GM21447 (cell line): ENCODE results near the gene MYH16.
"Not testable (repeated sequence)": the region's sequence is repeated elsewhere in the genome, so short reads cannot be mapped to it uniquely, and the experiment has no call there.

ENCODE experiments used
- ATAC-seq: cut with Tn5 transposase; IDR thresholded peaks from one replicate; pipeline ENCODE4 v1.9.1; 2021; ENCODE audit not compliant: unreplicated experiment

MYH16 gene

DNA sequence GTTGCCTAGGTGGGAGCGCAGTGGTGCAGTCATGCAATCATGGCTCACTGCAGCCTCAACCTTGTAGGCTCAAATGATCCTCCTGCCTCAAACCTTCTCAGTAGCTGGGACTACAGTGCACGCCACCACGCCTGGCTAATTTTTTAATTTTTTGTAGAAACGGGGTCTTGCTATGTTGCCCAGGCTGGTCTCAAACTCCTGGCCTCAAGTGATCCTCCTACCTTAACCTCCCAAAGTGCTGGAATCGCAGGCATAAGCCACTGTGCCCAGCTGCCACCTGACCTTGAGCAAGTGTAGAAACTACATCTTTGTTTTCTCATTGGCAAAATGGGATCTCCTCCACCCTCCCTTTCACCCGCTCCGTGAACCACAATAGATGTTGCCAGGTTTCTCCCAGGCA lies 15.0 kb upstream of the MYH16 start:
- no peak for ATAC-seq

DNA sequence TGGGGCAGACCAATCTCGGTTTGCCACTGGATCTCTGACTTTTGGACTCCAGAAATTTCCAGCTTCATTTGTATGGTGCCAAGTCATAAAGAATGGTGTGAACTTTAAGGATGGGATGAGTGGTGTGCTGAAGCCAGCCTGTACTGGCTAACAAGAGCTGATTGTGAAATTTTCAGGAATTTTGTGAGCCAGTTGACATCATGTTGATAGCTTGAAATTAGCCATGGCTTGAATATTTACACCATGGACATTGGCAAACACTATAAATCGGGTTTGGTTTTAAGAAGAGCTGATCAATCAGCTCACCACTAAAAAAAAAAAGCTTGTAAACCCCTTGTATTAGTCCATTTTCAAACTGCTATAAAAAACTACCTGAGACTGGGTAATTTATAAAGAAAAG lies 14.1 kb upstream of the MYH16 start:
- ATAC-seq: no peak

DNA sequence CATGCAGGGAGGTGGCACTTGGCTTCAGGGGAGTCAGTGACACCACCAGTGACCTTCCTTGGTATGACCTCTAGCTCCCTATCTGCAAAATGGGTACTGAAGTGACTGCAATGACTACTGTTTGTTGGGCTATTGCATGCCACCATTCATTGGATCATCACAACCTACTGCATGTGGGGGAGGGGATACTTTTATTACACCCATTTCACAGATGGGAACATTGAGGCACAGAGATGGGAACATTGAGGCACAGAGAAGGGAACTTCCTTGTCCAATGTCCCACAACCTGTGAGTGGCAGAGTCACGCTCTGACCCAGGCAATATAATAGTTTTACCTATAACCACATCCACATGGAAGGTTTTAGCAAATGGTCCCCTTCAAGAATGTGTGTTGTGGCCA lies 12.2 kb upstream of the MYH16 start:
- ATAC-seq: no peak

DNA sequence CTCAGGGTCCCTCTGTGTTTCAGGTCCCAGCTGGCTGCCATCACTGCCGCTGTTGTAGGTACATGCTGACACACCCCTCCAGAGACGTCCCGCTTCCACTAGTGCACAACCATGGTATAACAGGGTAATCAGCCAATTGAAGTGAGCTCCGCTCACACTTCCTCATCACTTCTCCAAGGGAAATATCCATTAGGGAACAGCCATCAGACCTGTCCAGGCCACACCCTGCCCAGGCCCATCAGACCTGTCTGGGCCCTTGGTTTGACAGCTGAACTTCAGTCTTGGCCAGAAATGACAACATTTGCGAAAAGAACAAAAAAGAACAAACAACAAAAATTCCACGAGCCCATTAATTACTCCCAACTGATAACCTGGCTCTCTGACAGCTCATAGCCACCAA lies 11.0 kb upstream of the MYH16 start:
- no peak for ATAC-seq

DNA sequence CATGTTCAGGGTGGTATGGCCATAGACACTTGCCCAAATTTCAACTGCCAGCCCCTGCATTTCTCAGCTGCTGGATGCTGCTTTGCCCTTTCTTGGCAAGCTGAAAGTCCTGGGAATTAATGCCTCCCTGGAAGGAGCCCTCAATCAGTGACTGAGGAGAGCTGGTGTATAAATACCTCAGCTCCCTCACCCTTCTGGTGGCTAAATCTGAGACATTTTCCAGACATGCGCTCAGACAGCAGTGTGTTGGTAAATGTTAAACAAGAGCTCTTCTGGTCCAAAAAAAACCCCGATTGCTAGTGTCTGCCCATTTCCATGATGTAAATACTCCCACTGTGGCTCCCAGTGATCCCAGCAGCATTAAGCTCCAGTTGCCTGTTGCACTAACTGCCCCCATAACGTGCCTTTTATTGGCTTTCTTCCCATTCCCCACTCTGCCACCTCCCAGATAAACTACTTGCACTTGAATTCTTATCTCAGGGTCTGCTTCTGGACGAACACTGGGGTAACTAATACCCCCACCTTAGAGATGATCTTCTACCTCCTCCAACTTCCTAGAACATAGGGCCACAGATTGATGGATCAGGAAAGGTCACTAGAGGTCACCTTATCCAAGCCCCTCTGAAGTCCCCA lies 6.7 kb upstream of the MYH16 start:
- no peak for ATAC-seq

DNA sequence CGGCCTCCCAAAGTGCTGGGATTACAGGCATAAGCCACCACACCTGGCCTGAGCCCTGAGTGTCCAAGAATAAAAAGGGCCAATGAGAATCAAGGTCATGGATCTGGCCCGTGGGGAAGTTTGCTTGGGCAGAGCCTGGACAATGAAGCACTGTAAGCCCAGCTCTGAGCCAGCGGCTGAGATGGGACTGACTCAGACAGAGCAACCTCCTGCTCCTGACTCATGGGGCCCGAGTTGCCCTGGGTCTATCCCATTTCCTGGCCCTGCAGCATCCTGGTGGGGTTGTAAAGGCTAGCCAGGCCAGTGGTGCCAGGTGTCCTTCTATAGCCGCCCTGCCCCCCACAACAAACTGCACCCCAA lies 5.2 kb upstream of the MYH16 start:
- ATAC-seq: no peak

DNA sequence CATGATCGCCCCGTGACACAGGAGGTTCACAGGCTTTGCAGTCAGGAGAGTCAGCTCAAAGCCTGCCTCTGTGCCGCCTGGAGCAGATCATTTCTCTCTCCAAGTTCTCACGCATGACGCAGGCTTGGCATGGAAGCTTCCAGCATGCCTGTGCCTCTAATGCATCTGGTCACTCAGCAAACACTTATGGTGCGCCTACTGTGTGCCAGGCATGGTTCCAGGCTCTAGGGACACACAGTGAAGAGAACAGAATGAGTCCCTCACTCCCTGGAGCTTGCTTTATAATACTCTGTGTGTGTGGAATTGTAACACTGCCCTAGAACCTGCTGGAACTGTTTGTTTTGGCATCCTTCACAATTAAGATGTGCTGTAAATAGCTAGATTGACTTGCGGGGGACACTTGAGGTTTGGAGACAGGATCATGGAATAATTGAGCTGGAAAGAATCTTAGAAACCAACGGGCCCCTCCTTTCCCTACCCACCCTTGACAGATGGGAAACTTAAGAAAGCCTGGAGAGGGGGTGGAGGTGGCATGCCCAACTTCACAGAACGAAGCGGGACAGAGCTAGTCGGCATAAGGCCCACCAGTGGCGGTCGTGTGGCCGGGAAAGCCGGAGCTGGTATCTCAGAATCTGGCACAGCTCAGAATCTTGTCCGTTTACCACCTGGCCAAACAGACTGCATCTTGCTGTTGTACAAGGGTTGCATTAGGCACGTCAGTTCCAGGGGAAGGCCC lies 4.6 kb upstream of the MYH16 start:
- ATAC-seq: no peak

DNA sequence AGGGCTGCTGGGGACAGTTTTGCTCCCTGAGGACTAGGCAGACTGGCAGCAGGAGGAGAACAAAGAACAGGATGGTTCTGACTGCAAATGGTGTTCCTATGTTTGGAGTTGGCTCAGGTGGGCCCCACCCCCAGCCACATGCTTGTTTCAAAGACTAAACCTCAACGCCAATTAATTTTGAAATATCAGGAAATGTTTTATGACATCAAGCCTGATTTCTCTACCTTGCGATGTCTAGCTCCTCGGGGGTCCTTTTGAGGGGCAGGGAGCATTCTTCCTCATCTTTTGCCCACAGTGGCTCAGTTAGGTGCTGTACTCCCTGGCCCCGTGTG lies 4.1 kb upstream of the MYH16 start:
- ATAC-seq: no peak

DNA sequence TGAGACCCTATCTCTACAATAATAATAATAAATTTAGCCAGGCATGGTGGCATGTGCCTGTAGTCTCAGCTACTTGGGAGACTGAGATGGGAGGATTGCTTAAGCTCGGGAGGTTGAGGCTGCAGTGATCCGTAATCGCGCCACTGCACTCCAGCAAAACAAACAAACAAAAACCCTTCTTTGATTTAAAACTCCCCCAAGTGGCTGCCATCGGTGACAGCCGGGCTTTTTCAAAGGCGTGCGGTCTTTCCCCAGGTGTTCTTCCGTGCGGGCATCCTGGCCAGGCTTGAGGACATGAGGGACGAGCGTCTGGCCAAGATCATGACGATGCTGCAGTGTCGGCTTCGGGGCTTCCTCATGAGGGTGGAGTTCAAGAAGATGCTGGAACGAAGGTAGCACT lies 1.9 kb upstream of the MYH16 start:
- ATAC-seq: no peak

DNA sequence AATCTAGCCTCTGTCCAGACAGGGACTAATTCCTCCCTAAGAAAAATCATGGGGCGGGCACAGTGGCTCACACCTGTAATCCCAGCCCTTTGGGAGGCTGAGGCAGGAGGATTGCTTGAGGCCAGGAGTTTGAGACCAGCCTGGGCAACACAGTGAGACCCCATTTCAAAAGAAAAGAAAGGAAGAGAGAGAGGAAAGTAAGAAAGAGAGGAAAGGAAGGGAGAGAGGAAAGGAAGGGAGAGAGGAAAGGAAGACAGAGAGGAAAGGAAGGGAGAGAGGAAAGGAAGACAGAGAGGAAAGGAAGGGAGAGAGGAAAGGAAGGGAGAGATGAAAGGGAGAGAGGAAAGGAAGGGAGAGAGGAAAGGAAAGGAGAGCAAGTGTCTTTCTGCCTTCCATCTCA lies 922 bp downstream of the MYH16 start:
- not testable (repeated sequence) for ATAC-seq

DNA sequence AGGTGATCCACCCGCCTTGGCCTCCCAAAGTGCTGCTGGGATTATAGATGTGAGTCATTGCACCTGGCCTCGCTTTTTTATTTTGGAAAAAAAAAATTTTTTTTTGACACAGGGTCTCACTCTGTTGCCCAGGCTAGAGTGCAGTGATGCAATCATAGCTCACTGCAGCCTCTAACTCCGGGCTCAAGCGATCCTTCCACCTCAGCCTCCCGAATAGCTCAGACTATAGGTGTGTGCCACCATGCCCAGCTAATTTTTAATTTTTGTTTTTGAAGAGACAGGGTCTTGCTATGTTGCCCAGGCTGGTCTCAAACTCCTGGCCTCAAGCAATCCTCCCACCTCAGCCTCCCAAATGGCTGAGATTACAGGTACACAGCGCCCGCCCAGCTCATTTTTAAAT lies 2.3 kb downstream of the MYH16 start:
- ATAC-seq: not testable (repeated sequence)

DNA sequence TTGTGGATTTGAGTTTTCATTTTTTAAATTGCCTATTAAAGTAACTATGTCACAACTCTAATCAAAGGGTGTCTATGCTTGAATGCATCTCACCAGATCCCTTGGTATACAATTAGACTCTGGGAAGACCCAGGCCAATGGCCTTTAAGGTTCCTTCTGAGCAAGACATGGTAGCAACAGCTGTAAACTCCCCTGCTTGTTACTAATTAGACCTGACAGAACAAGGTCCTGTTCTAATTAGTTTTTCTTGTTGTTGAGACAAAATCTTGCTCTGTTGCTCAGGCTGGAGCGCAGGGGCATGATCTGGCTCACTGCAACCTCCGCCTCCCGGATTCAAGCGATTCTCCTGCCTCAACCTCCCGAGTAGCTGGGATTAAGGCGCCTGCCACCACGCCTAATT lies 2.9 kb downstream of the MYH16 start:
- ATAC-seq: no peak

DNA sequence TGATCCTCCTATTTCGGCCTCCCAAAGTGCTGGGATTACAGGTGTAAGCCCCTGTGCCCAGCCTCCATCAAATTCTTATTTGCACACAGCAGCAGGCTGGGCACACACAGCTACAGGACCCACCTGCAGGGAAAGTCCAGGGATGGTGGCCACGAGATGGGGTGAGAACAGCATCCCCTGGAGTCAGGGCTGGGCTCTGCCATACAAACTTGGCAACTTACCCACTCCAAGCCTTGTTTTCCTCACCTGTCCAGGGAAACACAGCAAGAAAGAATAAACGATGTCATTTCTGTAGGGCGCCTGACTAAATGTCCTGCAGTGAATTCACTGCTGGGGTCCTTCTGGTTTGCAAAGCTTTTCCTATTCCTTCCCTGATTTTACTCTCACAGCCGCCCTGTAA lies 5.5 kb downstream of the MYH16 start:
- no peak for ATAC-seq

DNA sequence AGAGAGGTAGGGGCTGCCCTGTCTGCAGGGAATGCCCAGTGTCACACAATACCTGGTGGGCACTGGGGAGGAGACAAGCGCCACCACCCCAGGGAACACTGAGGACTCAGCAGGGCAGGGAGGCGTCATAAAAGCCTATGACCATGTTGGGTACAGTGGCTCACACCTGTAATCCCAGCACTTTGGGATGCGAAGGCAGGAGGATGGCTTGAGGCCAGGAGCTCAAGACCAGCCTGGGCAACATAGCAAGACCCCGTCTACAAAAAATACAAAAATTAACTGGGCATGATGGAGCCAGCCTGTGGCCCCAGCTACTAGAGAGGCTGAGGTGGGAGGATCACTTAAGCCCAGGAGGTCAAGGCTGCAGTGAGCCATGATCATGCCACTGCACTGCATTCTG lies 11.5 kb downstream of the MYH16 start:
- not testable (repeated sequence) for ATAC-seq

DNA sequence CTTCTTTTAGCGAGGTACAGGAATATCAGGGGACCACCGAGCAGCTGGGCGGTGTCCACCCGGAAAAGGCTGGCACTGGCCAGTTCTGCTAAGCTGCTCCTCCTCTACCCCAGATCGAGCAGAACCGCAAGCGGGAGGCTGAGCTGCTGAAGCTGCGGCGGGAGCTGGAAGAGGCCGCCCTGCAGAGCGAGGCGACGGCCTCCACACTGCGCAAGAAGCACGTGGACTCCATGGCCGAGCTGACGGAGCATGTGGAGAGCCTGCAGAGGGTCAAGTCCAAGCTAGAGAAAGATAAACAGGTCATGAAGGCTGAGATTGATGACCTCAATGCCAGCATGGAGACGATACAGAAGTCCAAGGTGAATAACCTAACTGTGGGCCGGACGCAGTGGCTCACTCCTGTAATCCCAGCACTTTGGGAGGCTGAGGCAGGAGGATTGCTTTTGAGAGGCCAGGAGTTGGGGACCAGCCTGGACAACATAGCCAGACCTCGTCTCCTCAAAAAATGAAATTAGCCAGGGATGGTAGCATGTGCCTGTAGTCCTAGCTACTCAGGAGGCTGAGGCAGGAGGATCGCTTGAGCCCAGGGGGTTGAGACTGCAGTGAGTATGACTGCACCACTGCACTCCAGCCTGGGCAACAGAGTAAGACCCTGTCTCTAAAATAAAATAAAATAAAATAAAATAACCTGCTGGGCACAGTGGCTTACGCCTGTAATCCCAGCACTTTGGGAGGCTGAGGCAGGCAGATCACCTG lies 15.3 kb downstream of the MYH16 start:
- no peak for ATAC-seq

DNA sequence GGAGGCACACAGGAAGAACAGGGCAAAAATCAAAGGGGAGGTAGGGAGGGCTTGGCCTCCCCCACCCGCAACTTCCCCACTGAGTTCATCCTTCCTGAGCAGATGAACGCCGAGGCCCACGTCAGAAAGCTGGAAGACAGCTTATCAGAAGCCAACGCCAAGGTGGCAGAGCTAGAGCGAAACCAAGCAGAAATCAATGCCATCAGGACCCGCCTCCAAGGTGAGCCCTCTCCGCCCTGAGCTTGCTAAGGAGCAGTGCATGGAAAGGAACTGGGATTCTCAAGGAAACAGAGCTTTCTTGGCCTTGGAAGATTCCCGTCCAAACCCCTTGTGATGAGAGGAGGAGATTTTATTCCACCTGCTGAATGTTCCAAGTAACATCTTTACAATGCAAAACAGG lies 16.5 kb downstream of the MYH16 start:
- ATAC-seq: no peak

DNA sequence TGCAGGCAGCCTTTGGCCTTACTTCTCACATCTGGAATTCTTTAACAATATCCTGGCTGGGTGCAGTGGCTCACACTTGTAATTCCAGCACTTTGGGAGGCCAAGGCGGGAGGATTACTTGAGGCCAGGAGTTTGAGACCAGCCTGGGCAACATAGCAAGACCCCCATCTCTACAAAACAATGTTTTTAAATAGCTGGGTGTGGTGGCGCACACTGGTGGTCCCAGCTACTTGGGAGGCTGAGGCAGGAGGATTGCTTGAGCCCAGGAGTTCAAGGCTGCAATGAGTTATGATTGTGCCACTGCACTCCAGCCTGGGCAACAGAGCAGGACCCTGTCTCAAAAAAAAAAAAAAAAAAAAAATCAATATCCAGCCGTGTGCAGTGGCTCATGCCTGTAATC lies 17.5 kb downstream of the MYH16 start:
- ATAC-seq: not testable (repeated sequence)

DNA sequence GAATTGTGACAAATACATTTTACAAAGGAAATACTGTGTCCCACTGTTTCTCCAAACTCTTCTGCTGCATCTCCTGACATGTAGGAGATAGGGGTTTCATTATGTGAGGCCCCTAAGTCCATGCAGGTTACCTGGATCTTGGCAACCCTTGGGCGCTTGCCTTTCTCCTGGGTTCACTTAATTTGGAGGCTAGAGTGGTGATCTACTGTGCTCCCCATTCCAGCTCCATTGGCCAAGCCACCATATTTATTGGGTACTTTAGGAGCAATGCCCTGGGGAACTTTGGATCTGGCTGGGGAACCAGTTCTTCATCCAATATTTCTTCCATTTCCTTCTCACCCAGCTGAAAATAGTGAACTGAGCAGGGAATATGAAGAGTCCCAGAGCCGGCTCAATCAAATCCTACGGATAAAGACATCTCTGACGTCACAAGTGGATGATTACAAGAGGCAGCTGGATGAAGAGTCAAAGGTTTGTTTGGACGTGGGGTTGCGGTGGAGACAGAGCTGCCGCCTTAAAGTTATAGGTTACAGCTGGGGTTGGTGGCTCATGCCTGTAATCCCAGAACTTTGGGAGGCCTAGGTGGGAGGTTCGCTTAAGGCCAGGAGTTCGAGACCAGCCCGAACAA lies 18.5 kb downstream of the MYH16 start:
- ATAC-seq: no peak

DNA sequence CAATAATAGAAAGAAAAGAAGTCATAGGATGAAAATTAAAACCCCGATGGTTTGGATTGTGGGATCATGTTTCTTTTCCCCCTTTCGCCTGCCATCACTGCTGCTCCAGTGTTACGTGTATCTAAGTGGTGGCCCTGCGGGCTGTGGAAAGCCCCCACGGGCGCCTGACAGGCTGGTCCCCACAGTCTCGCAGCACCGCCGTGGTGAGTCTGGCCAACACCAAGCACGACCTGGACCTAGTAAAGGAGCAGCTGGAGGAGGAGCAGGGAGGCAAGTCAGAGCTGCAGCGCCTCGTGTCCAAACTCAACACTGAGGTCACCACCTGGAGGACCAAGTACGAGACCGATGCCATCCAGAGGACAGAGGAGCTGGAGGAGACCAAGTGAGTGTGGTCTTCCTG lies 19.5 kb downstream of the MYH16 start:
- ATAC-seq: no peak

DNA sequence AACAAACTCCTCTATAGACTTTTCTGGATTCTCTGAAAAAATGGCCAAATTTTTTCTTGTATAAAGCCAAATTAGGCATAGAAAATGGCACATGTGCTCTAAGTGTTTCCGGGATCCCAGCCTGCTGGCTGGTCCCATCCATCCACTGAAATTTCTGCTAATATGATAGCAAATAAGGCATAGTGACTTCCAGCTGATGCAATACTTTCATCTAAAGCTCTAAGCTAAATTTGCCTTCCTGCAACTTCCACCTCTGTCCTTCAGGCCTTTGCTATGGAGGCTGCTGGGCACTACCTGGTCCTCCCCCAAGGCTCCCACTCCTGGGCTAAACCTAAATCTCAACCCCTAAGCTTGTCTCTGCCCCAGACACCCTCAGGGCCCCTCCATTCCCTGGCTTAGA lies 20.5 kb downstream of the MYH16 start:
- no peak for ATAC-seq

DNA sequence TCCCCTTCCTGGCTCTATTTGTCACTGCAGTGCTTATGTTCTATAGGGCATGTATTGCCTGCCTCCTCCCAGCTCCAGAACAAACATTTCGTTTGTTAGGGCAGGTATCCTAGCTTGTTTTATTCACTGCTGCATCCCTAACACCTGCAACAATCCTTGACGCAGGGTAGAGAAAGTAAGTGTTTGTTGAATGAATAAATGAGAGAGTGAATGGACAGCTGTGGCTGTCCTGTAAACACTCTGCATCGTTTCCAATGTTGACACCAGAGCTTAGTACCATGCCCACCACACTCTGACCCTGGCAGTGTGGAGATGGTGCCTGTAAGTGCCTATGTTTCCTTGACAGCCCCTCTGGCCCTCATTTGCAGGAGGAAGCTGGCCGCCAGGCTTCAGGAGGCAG lies 21.0 kb downstream of the MYH16 start:
- no peak for ATAC-seq

DNA sequence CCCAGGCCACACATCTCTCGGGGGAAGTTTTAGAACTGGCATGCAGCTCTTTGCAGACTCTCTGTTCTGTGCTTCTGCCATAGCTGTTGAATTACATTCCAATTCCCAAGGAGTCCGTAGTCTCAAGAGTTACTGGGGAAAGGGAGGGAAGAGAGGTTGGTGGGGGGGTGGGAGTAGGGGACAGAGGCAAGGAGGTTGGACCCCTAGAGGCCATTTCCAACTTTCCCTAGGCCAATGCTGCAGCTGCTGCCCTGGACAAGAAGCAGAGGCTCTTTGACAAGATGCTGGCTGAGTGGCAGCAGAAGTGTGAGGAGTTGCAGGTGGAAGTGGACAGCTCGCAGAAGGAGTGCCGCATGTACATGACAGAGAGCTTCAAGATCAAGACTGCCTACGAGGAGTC lies 23.8 kb downstream of the MYH16 start:
- ATAC-seq: no peak
